Measurements from ENCODE around the gene KRABD2.

Gene KRABD2

GRCh38 chr17:8418471-8418870 lies 42.0 kb upstream of the KRABD2 start:
- no peak for ATAC-seq
- no peaks in the 10 kb centered on the region for H3K36me3 ChIP-seq
- H3K27ac ChIP-seq: peak overlapping the region in 2 of 10 donors; percentile 52 to 80
- WGBS, 2 donors: 58 to 69% methylated on average over 1 of the region's 1 CpG
- peaks cover 0 to 4% (median 0%) of the 10 kb centered on the region in 11 donors for H3K9me3 ChIP-seq
- intact Hi-C loops (cut with DNase I): loop anchor here in 6 of 10 donors (10.0 kb wide), 3 partner anchors 56 to 476 kb away; no protein-coding TSS in a partner anchor
- H3K27me3 ChIP-seq: peaks cover 0 to 13% (median 0%) of the 10 kb centered on the region in 7 donors
- TF ChIP-seq CTCF (IDR thresholded peaks at IDR 0.05): no peak
- peaks cover 6 to 53% (median 13%) of the 10 kb centered on the region in 9 donors for H3K4me1 ChIP-seq
- no peak overlapping the region for H3K4me3 ChIP-seq
- no peak for DNase-seq

GRCh38 chr17:8417806-8418205 lies 41.3 kb upstream of the KRABD2 start:
- peak overlapping the region in 2 of 10 donors; percentile 54 to 80 for H3K27ac ChIP-seq
- DNase-seq: no peak
- no peak overlapping the region for H3K4me3 ChIP-seq
- H3K36me3 ChIP-seq: no peaks in the 10 kb centered on the region
- H3K9me3 ChIP-seq: peaks cover 0 to 4% (median 0%) of the 10 kb centered on the region in 11 donors
- intact Hi-C loops (cut with DNase I): loop anchor here in 6 of 10 donors (10.0 kb wide), 3 partner anchors 57 to 477 kb away; no protein-coding TSS in a partner anchor
- peaks cover 6 to 57% (median 13%) of the 10 kb centered on the region in 9 donors for H3K4me1 ChIP-seq
- no peak for ATAC-seq
- peaks cover 0 to 13% (median 0%) of the 10 kb centered on the region in 7 donors for H3K27me3 ChIP-seq
- no peak for TF ChIP-seq CTCF (IDR thresholded peaks at IDR 0.05)
- WGBS, 2 donors: 84 to 90% methylated on average over 4 of the region's 4 CpGs

- DNase-seq (no peak), ATAC-seq (no peak)
- intact Hi-C loops (cut with DNase I): loop anchor here (5.0 to 10.0 kb wide), 9 partner anchors 61 to 481 kb away; partner anchors contain the start of gene CCDC42 (in 1 of the 10)
- no peak for TF ChIP-seq CTCF (IDR thresholded peaks at IDR 0.05)
- Histone ChIP-seq H3K27ac (peak overlapping the region in 1 of 10 donors; percentile 82), H3K9me3 (no peaks in the 10 kb centered on the region), H3K4me1 (peaks cover 0 to 42% (median 4%) of the 10 kb centered on the region in 9 donors), H3K36me3 (no peaks in the 10 kb centered on the region), H3K4me3 (peak overlapping the region in 1 of 10 donors; percentile 24), H3K27me3 (peaks cover 0 to 13% (median 0%) of the 10 kb centered on the region in 7 donors)
Measured at GRCh38 chr17:8413938-8414337, 37.4 kb upstream of the KRABD2 start.

- ATAC-seq: no peak
- no peaks in the 10 kb centered on the region for H3K36me3 ChIP-seq
- DNase-seq: no peak
- peaks cover 0 to 13% (median 0%) of the 10 kb centered on the region in 7 donors for H3K27me3 ChIP-seq
- H3K27ac ChIP-seq: peak overlapping the region in 2 of 10 donors; percentile 34 to 82
- intact Hi-C loops (cut with DNase I): loop anchor here (5.0 to 10.0 kb wide), 9 partner anchors 61 to 481 kb away; partner anchors contain the start of gene CCDC42 (in 1 of the 10)
- H3K4me1 ChIP-seq: peaks cover 0 to 38% (median 4%) of the 10 kb centered on the region in 9 donors
- TF ChIP-seq CTCF (IDR thresholded peaks at IDR 0.05): no peak
- 76% methylated on average over 4 of the region's 4 CpGs for WGBS, 2 donors
- H3K9me3 ChIP-seq: no peaks in the 10 kb centered on the region
- H3K4me3 ChIP-seq: peak overlapping the region in 1 of 10 donors; percentile 24
Measured at GRCh38 chr17:8413328-8413727, 36.8 kb upstream of the KRABD2 start.

Data from heart right ventricle (tissue), 16 donors.